GM12878 (cell line): ENCODE data around the gene CDC5L. TPM values are rescaled to one million over a fixed set of nuclear protein-coding genes. Genes with fewer than 3 reads are reported as not detected.

Experiments
- ATAC-seq: fragments of 200-7000 bp; cut with Tn5 transposase; 3 replicates; pipeline ENCODE4 v1.9.1; 2020; ENCODE audit warnings: mild to moderate bottlenecking, moderate library complexity
- BruUV-seq: library from RNA; stranded (reverse); fragments of 400-500 nt; replicated peaks from 2 replicates; lab custom pipeline; 2021; lab: Mats Ljungman, UMichigan
- CTCF ChIA-PET: fragments of 300-600 bp; sonication (Branson Sonifier 250); formaldehyde crosslinking; extraction: SDS; loops from one replicate; lab custom pipeline; 2021; ENCODE audit warnings: inconsistent platforms; lab: Yijun Ruan, JAX
- POLR2A ChIA-PET: fragments of 350-600 bp; formaldehyde crosslinking; extraction: SDS; loops from one replicate; lab custom pipeline; 2021; ENCODE audit warnings: inconsistent platforms; lab: Charles Lee
- RAD21 ChIA-PET: fragments of 300-600 bp; sonication (Branson Sonifier 250); formaldehyde crosslinking; loops from one replicate; lab custom pipeline; 2023; ENCODE audit warnings: antibody characterized with exemption; ENCODE audit not compliant: unreplicated experiment; lab: Charles Lee
- SMC1A ChIA-PET: fragments of 300-600 bp; sonication (Branson Sonifier 250); formaldehyde crosslinking; loops from one replicate; lab custom pipeline; 2023; ENCODE audit not compliant: unreplicated experiment, uncharacterized antibody; lab: Charles Lee
- DNase-seq: peaks from one replicate; pipeline ENCODE4 v3.0.0-alpha.2; 2011; ENCODE audit warnings: low read depth, low spot score
- FAIRE-seq: peaks from 3 replicates; lab custom pipeline; 2011; peaks lifted over from hg19 to GRCh38; lab: Jason Lieb, UNC
- H2AFZ ChIP-seq: 2 replicates; pipeline ENCODE4 v1.6.0; 2011; ENCODE audit warnings: low read depth, low read length, control low read depth; ENCODE audit not compliant: control insufficient read depth
- H3K27ac ChIP-seq: 2 replicates; pipeline ENCODE4 v1.5.1; 2011; ENCODE audit warnings: control low read depth; ENCODE audit not compliant: control insufficient read depth, insufficient read depth
- H3K27me3 ChIP-seq, 2 experiments: replicated peaks in 1 of 2; 2 replicates each; pipeline versions ENCODE4 v1.6.0 to v1.6.1; 2011; ENCODE audit warnings: low read length in 1 of 2; ENCODE audit not compliant: control insufficient read depth in 2 of 2, insufficient read depth in 2 of 2
- H3K36me3 ChIP-seq, 2 experiments: 2 replicates each; pipeline ENCODE4 v1.5.1; 2011; ENCODE audit warnings: low read length in 1 of 2; ENCODE audit not compliant: control insufficient read depth in 2 of 2, insufficient read depth in 2 of 2
- H3K4me1 ChIP-seq: 2 replicates; pipeline ENCODE4 v1.6.1; 2011; ENCODE audit warnings: mild to moderate bottlenecking, low read length, moderate library complexity, mixed read lengths; ENCODE audit not compliant: control insufficient read depth, insufficient read depth
- H3K4me2 ChIP-seq: 2 replicates; pipeline ENCODE4 v1.6.0; 2011; ENCODE audit warnings: control low read depth; ENCODE audit not compliant: control insufficient read depth, insufficient read depth
- H3K4me3 ChIP-seq: fragments of 200-600 bp; sonication (generic); 2 replicates; pipeline ENCODE4 v1.5.1; 2016
- H3K79me2 ChIP-seq: 2 replicates; pipeline ENCODE4 v1.6.0; 2011; ENCODE audit warnings: low read length; ENCODE audit not compliant: control insufficient read depth, insufficient read depth
- H3K9ac ChIP-seq: 2 replicates; pipeline ENCODE4 v1.8.0; 2011; ENCODE audit warnings: low read length, control low read depth, mixed read lengths; ENCODE audit not compliant: control insufficient read depth, insufficient read depth
- H3K9me3 ChIP-seq: replicated peaks from 3 replicates; pipeline ENCODE4 v1.5.1; 2011; ENCODE audit warnings: mild to moderate bottlenecking, low read length; ENCODE audit not compliant: control insufficient read depth, insufficient read depth
- H4K20me1 ChIP-seq: 2 replicates; pipeline ENCODE4 v1.6.0; 2011; ENCODE audit not compliant: control insufficient read depth, insufficient read depth
- BHLHE40 ChIP-seq, 2 experiments: fragments of 450-650 bp in 1 of 2; IDR thresholded peaks; 2 replicates each; pipeline ENCODE4 v1.6.1; 2011 to 2017; ENCODE audit warnings: low read depth in 2 of 2, borderline replicate concordance in 1 of 2, improper control_type of control experiment in 1 of 2, low read length in 1 of 2, mild to moderate bottlenecking in 1 of 2
- CHD4 ChIP-seq: fragments of 200-600 bp; sonication (generic); IDR thresholded peaks from 2 replicates; pipeline ENCODE4 v1.6.1; 2016; ENCODE audit warnings: mild to moderate bottlenecking
- IKZF2 ChIP-seq, 2 experiments: fragments of 450-650 bp; IDR thresholded peaks; 2 replicates each; pipeline ENCODE4 v1.6.1; 2017; ENCODE audit warnings: mild to moderate bottlenecking in 2 of 2, moderate library complexity in 2 of 2
- SRF ChIP-seq, 2 experiments: IDR thresholded peaks; 2 replicates each; pipeline ENCODE4 v1.6.1; 2011; ENCODE audit warnings: low read depth in 2 of 2, low read length in 2 of 2, mild to moderate bottlenecking in 1 of 2, moderate library complexity in 1 of 2
- whole genome bisulfite sequencing: methylation state at CpG from one replicate; pipeline ENCODE4 v1.1.6; 2016; ENCODE audit warnings: low lambda C conversion rate; ENCODE audit not compliant: insufficient replicate concordance, insufficient coverage; ENCODE audit errors: missing lambda C conversion rate; 5-methylcytosine and 5-hydroxymethylcytosine counted together
- in situ Hi-C: fragments of 300-500 bp; cut with MboI; formaldehyde crosslinking; loops from 9 replicates; pipeline ENCODE4 v1.14.3; 2018; ENCODE audit warnings: mixed read lengths
- intact Hi-C: fragments of 100-400 bp; cut with micrococcal nuclease; formaldehyde crosslinking; loops from one replicate; pipeline ENCODE4 v1.14.2; 2022; ENCODE audit not compliant: unreplicated experiment
- polyA plus RNA-seq, 11 experiments: library from polyadenylated mRNA; depleted of rRNA in 4 of 11; unstranded in 6 of 11; stranded (reverse) in 5 of 11; fragments of >200 nt; fragmentation: Nextera tagmentation in 4 of 11; fragmentation: Illumina TruSeq in 1 of 11; extraction: Ambion mirVana in 4 of 11; extraction: Trizol in 1 of 11; gene quantifications; 1 replicate in 1 of 11; 2 replicates in 10 of 11; pipeline versions ENCODE4 v1.2.1 to v1.2.3, GENCODE V29; 2011 to 2016; ENCODE audit warnings: inconsistent platforms in 2 of 11, missing spikeins in 2 of 11, low read depth in 1 of 11
- total RNA-seq, 4 experiments: library from RNA; depleted of rRNA in 3 of 4; stranded (reverse); fragments of >200 nt in 3 of 4; fragmentation: Illumina TruSeq in 1 of 4; extraction: Trizol in 1 of 4; gene quantifications; 2 replicates each; pipeline versions ENCODE4 v1.2.1 to v1.2.3, GENCODE V29; 2013 to 2021
- TF ChIP-seq, protein P1 (sequence below): fragments of 450-650 bp; IDR thresholded peaks from 2 replicates; pipeline ENCODE4 v1.6.1; 2018; ENCODE audit warnings: borderline replicate concordance, mild to moderate bottlenecking; ENCODE audit not compliant: partially characterized antibody

Gene CDC5L
- total and polyA plus RNA-seq, 10 of the 15 experiments (the other 5 are each of a cell fraction or from before 2014, with no cell fraction given), result 13.2 to 29.4 (median 18.8) TPM

DNA sequence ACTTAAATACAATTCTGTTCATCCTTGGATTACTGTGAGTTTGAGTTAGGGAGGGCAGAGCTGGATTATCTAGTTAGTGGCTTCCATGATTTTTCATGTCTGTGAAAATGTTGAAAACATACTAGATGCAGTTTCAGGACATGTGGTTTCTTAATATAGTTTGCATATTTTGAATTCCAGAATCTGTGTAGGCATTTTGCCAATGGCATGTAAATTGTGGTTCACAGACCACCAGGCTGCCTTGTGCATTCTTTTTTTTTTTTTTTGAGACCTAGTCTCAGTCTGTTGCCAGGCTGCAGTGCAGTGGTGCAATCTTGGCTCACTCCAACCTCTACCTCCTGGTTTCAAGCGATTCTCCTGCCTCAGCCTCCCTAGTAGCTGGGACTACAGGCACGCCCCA is 42.8 kb downstream of the CDC5L start:
- RAD21 ChIA-PET, result no interaction called here
- ATAC-seq, result no peak
- TF ChIP-seq CHD4, result no peak
- no peak for TF ChIP-seq SRF (IDR thresholded peaks at IDR 0.05; ENCODE audit: low read depth in 2 of 2, low read length in 2 of 2)
- TF ChIP-seq, protein P1, sequence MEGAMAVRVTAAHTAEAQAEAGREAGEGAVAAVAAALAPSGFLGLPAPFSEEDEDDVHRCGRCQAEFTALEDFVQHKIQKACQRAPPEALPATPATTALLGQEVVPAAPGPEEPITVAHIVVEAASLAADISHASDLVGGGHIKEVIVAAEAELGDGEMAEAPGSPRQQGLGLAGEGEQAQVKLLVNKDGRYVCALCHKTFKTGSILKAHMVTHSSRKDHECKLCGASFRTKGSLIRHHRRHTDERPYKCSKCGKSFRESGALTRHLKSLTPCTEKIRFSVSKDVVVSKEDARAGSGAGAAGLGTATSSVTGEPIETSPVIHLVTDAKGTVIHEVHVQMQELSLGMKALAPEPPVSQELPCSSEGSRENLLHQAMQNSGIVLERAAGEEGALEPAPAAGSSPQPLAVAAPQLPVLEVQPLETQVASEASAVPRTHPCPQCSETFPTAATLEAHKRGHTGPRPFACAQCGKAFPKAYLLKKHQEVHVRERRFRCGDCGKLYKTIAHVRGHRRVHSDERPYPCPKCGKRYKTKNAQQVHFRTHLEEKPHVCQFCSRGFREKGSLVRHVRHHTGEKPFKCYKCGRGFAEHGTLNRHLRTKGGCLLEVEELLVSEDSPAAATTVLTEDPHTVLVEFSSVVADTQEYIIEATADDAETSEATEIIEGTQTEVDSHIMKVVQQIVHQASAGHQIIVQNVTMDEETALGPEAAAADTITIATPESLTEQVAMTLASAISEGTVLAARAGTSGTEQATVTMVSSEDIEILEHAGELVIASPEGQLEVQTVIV, result no peak
- TF ChIP-seq IKZF2 (IDR thresholded peaks at IDR 0.05), result no peak
- TF ChIP-seq BHLHE40 (IDR thresholded peaks at IDR 0.05; ENCODE audit: borderline replicate concordance in 1 of 2, low read depth in 2 of 2, low read length in 1 of 2), result no peak
- POLR2A ChIA-PET, result no interaction called here
- H3K27ac ChIP-seq, result no peak overlapping the region
- SMC1A ChIA-PET, result no interaction called here
- no peaks in the 10 kb centered on the region for H4K20me1 ChIP-seq
- no peak overlapping the region for H3K9ac ChIP-seq
- in situ Hi-C loops (no loop called here), intact Hi-C loops (no loop called here)
- H3K27me3 ChIP-seq, result no peaks in the 10 kb centered on the region
- H3K79me2 ChIP-seq, result no peaks in the 10 kb centered on the region
- no TSS peak for BruUV-seq
- no peaks in the 10 kb centered on the region for H3K4me1 ChIP-seq
- no peak for FAIRE-seq
- no peak for DNase-seq
- no peaks in the 10 kb centered on the region for H3K9me3 ChIP-seq
- H3K4me3 ChIP-seq, result no peak overlapping the region
- CTCF ChIA-PET, result interaction anchor here (0.6 to 4.7 kb wide), 10 partner anchors 14 to 335 kb away, joined by 3 to 31 read pairs (median 5); no protein-coding TSS in a partner anchor
- WGBS, result 100% methylated on average over 2 of the region's 2 CpGs
- no peak overlapping the region for H2AFZ ChIP-seq
- peaks cover 0 to 17% of the 10 kb centered on the region in 2 experiments; a peak in 2 of 4 replicates for H3K36me3 ChIP-seq
- H3K4me2 ChIP-seq, result no peak overlapping the region
